ENCODE results near the gene HAPLN1.

DNA sequence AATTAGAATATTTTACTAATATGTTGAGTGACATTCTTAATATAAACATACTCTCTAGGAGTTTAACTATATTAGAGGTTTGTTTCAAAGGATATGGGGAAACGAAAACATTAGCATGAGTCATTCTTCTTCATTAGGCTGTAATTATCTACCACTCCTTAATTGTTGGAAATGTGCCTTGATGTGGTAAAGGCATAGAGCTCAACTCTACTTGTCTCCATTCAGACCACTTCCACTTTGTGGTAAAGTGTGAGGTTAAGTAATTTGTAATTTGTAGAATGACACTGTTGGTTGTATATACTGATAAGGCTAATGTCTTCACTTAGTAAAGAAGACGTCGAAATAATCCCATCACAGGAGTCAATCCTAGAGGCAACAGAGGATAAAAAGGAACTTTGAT lies 58.1 kb downstream of the HAPLN1 start:
- TF ChIP-seq RAD21 (IDR thresholded peaks at IDR 0.05; ENCODE audit: insufficient read depth, low read depth, low read length) (no peak), POLR2A (IDR thresholded peaks at IDR 0.05; ENCODE audit: low read depth, low read length) (no peak)
- TF ChIP-seq, protein P1, sequence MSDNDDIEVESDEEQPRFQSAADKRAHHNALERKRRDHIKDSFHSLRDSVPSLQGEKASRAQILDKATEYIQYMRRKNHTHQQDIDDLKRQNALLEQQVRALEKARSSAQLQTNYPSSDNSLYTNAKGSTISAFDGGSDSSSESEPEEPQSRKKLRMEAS (IDR thresholded peaks at IDR 0.05; ENCODE audit: low read depth, low read length), result no peak

Measured in GM12878 (cell line).